ENCODE data around the gene DNMT3A. TPM values are rescaled to one million over a fixed set of nuclear protein-coding genes. Genes with fewer than 3 reads are reported as not detected.

Gene DNMT3A
- total RNA-seq, 1 donor from 2014 or later, result 25.3 TPM

DNA sequence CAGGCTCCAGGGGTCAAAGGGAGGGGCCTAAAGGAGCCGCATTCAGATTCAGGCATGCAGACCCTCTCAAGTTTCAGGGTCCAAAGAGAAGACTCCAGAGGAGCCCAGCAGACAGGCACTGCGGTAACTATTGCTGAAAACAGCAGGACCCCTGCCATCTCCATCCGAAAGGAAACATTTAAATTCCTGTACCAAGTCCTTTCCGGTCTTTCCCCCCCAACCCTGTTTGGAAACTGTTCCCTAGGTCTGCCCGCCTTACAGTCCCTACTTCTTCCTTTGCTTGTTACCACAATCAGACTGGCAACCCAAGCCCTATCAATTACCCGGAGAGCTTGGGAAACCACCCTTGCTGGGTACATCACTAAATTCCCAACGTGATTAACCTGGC, 82.0 kb downstream of the DNMT3A start:
- Histone ChIP-seq H3K36me3 (ENCODE audit: control insufficient read depth, insufficient read depth, low read length) (no peaks in the 10 kb centered on the region), H3K4me3 (ENCODE audit: low read depth, low read length) (no peak overlapping the region), H3K27me3 (ENCODE audit: control insufficient read depth, insufficient read depth, low read length) (no peaks in the 10 kb centered on the region)
- DNase-seq (ENCODE audit: low read depth), result no peak
- TF ChIP-seq, protein P1, sequence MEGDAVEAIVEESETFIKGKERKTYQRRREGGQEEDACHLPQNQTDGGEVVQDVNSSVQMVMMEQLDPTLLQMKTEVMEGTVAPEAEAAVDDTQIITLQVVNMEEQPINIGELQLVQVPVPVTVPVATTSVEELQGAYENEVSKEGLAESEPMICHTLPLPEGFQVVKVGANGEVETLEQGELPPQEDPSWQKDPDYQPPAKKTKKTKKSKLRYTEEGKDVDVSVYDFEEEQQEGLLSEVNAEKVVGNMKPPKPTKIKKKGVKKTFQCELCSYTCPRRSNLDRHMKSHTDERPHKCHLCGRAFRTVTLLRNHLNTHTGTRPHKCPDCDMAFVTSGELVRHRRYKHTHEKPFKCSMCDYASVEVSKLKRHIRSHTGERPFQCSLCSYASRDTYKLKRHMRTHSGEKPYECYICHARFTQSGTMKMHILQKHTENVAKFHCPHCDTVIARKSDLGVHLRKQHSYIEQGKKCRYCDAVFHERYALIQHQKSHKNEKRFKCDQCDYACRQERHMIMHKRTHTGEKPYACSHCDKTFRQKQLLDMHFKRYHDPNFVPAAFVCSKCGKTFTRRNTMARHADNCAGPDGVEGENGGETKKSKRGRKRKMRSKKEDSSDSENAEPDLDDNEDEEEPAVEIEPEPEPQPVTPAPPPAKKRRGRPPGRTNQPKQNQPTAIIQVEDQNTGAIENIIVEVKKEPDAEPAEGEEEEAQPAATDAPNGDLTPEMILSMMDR (IDR thresholded peaks at IDR 0.05; ENCODE audit: insufficient read depth, low read length, poor library complexity, severe bottlenecking), result no peak

DNA sequence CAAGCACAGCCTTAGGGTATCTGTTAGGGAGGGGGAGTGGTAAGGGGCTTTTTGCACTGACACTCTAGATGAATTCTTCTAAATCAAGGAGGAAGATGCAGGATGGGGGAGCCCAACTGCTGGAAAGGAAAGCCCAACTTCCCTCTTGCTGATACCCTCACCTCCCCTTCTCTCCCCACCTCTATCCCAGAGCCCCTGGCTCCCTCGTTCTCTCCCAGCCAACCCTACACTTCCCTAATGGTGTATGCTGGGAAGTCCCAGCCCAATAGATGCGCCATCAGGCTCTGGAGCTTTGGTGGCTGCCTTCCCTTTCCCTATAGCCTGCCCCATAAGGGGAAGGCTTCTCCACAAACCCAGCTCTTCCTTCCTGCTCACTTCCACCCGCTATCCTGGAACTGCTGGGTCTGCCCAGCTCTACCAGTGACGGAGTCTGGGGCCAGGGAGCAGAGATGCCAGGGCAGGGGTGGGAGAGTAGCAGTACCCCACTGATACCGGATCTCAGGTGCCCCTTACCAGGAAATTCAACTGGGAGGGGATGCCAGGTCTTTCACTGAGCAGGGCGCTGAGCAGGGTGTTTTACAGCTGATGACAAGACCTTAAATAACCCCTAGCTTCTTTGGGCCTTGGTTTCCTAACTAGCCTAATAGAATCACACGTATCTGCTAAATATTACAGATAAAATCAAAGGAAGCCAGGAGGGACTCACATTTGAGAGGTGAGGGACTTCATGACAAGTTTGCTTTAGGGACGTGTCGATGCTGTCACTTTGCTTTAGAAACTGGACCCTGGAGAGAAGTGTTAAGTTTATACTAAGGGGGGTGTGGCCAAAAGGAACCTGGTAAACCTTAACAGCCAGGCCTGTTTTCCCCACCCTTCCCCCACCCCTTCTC, 82.6 kb downstream of the DNMT3A start:
- DNase-seq (ENCODE audit: low read depth), result no peak
- TF ChIP-seq, protein P1 (IDR thresholded peaks at IDR 0.05; ENCODE audit: insufficient read depth, low read length, poor library complexity, severe bottlenecking), result no peak

GRCh38 chr2:25257931-25258846, 83.5 kb downstream of the DNMT3A start:
- no peak for DNase-seq (ENCODE audit: low read depth)

More for the DNA sequence above, 82.6 kb downstream of the DNMT3A start:
- no peaks in the 10 kb centered on the region for H3K36me3 ChIP-seq (ENCODE audit: control insufficient read depth, insufficient read depth, low read length)
- no peak overlapping the region for H3K4me3 ChIP-seq (ENCODE audit: low read depth, low read length)
- no peaks in the 10 kb centered on the region for H3K27me3 ChIP-seq (ENCODE audit: control insufficient read depth, insufficient read depth, low read length)

GRCh38 chr2:25257032-25257552, 84.6 kb downstream of the DNMT3A start:
- no peak for DNase-seq (ENCODE audit: low read depth)
- H3K4me3 ChIP-seq (ENCODE audit: low read depth, low read length), result no peak overlapping the region
- TF ChIP-seq, protein P1 (IDR thresholded peaks at IDR 0.05; ENCODE audit: insufficient read depth, low read length, poor library complexity, severe bottlenecking), result no peak
- H3K27me3 ChIP-seq (ENCODE audit: control insufficient read depth, insufficient read depth, low read length), result no peaks in the 10 kb centered on the region
- H3K36me3 ChIP-seq (ENCODE audit: control insufficient read depth, insufficient read depth, low read length), result no peaks in the 10 kb centered on the region

More at GRCh38 chr2:25257931-25258846, 83.5 kb downstream of the DNMT3A start:
- Histone ChIP-seq H3K27me3 (ENCODE audit: control insufficient read depth, insufficient read depth, low read length) (no peaks in the 10 kb centered on the region), H3K36me3 (ENCODE audit: control insufficient read depth, insufficient read depth, low read length) (no peaks in the 10 kb centered on the region), H3K4me3 (ENCODE audit: low read depth, low read length) (no peak overlapping the region)
- TF ChIP-seq, protein P1 (IDR thresholded peaks at IDR 0.05; ENCODE audit: insufficient read depth, low read length, poor library complexity, severe bottlenecking), result no peak

GRCh38 chr2:25256488-25256875, 85.2 kb downstream of the DNMT3A start:
- Histone ChIP-seq H3K27me3 (ENCODE audit: control insufficient read depth, insufficient read depth, low read length) (no peaks in the 10 kb centered on the region), H3K4me3 (ENCODE audit: low read depth, low read length) (no peak overlapping the region), H3K36me3 (ENCODE audit: control insufficient read depth, insufficient read depth, low read length) (no peaks in the 10 kb centered on the region)
- DNase-seq (ENCODE audit: low read depth), result no peak
- TF ChIP-seq, protein P1 (IDR thresholded peaks at IDR 0.05; ENCODE audit: insufficient read depth, low read length, poor library complexity, severe bottlenecking), result no peak
